Posterior vena cava (tissue), 2 donors: Measurements from ENCODE around the gene C4orf36. TPM values are rescaled to one million over a fixed set of nuclear protein-coding genes. Genes with fewer than 3 reads are reported as not detected.
A peak's percentile ranks its signal among the peaks of the same experiment; 100 is the strongest.

Experiments used
- DNase-seq: peaks from one replicate; pipeline ENCODE4 v3.0.0-alpha.2; 2020; ENCODE audit warnings: low spot score
- intact Hi-C, 2 donors: fragments of 100-400 bp; cut with DNase I; formaldehyde crosslinking; loops; one replicate each; pipeline versions ENCODE4 v1.14.1 to v1.14.2; 2022 to 2023
- long read RNA-seq, 2 donors: library from polyadenylated mRNA; unstranded; transcript quantifications; one replicate each; pipeline ENCODE4 v2.0.0, GENCODE V29; 2020 to 2021
- total RNA-seq, 2 donors: library from RNA; stranded (reverse); fragmentation: NEBNext Ultra II Directional; extraction: Animal tissue kit (Norgen Biotek cat#: 25700); gene quantifications; one replicate each; pipeline ENCODE4 v1.2.1, GENCODE V29; 2021
- donor health status: DM: yes; HTN: yes; CAD: no.
- donor health status: DM: yes; HTN: yes; CAD: no.

Gene C4orf36
- under 1 TPM; 0.57 to 0.93 TPM for total RNA-seq
- long read RNA-seq, donor 1, result 0 reads
- long read RNA-seq, donor 2, result 0 reads

- intact Hi-C loops, result loop anchor here in 1 of 2 donors (5.0 kb wide), 1 partner anchor 395 kb away; no protein-coding TSS in a partner anchor
- peak; percentile 87 for DNase-seq
Observed at GRCh38 chr4:86891762-86892635, at the start of gene C4orf36. Gene C4orf36, minus strand, starts transcription at chr4:86892422. Its CDS starts 902 bp downstream, at chr4:86891520.

- no peak for DNase-seq
- intact Hi-C loops, result loop anchor here in 1 of 2 donors (10.0 kb wide), 1 partner anchor 294 kb away; no protein-coding TSS in a partner anchor
Observed at GRCh38 chr4:86940920-86941460, 48.8 kb upstream of the C4orf36 start.

GRCh38 chr4:86939729-86940575 lies 47.7 kb upstream of the C4orf36 start:
- no peak for DNase-seq
- intact Hi-C loops, result loop anchor here (5.0 to 10.0 kb wide), 3 partner anchors 67 to 295 kb away; no protein-coding TSS in a partner anchor

GRCh38 chr4:86938771-86939520 lies 46.7 kb upstream of the C4orf36 start:
- no peak for DNase-seq
- intact Hi-C loops, result loop anchor here (5.0 to 10.0 kb wide), 2 partner anchors 68 to 276 kb away; no protein-coding TSS in a partner anchor

GRCh38 chr4:86935853-86936733 lies 43.9 kb upstream of the C4orf36 start:
- intact Hi-C loops, result loop anchor here (2.0 to 10.0 kb wide), 3 partner anchors 71 to 279 kb away; no protein-coding TSS in a partner anchor
- peak; percentile 91 for DNase-seq

GRCh38 chr4:86935566-86935852 lies 43.3 kb upstream of the C4orf36 start:
- DNase-seq, result no peak
- intact Hi-C loops, result loop anchor here (2.0 to 10.0 kb wide), 3 partner anchors 72 to 279 kb away; no protein-coding TSS in a partner anchor

DNA sequence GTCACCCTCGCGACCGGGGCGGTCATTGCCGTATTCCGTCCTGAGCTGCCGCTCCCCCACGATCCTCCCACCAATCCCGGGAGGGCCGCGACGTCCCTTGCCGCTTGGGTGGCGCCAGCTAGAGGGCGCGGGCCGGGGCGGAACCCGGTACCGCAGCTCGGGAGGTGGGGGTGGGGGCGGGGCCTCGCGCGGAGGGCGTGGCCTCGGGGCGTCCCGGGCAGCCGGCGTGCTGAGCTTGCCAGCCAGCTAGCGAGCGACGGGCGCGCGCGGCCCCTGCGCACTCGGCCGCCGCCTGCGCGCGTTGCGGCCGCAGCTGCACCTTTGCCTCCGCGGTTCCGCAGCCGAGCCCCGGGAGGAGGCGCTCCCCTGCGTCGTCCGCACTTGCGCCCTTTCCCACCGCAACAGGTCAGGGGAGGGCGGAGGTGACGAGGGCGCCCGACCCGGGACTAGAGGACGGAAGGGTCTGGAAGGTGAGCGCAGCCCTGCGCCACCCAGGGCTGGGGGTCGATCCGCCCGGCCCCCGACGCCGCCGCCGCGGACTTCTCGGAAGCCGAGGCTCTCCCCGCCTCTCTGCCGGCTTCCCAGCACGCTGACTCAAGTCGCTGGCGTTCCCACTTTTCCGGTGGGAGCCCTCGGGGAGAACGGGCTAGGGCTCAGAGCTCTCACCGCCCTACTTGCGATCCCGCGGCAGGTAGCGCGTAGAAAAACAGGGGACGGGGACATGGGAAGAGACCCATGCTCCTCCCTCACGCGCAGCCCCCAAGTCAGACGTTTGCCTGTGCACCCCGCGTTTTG lies 42.7 kb upstream of the C4orf36 start, which contains the start of gene AFF1:
TSS of gene AFF1 (plus strand) at position 241 of the 795 bp plus-strand sequence. CDS start 13,523 bp downstream, outside the sequence.
- peak; percentile 98 for DNase-seq
- intact Hi-C loops, result loop anchor here (2.0 to 10.0 kb wide), 3 partner anchors 72 to 280 kb away; no protein-coding TSS in a partner anchor

DNA sequence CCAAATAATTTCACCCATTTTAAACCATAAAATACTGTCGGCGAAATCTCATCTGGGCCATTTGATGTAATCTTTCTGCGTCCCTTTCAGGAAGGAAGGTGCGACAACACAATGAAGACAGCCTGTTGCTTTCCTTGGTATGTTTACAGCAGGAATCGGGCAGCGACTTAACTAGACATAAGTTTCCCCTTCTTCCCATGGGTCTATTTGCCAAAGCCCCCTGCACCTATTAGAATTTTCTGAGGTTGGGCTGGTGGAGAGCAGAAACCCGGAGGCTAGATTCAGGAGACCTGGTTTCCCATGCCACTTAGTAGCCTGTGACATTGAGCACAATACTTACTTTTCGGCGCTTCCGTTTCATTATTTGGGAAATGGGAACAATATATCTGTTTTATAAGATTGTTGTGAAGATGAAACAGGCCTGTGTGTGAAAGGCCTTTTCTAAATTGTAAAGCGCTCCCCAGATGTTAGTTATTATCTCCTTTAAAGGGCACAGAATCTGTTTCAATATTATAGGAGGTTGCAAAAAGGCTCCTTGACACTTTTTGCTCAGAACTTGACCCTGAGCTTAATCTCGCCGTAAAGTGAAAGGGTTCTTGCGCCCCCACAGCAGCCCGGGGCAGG lies 42.0 kb upstream of the C4orf36 start:
- intact Hi-C loops, result loop anchor here in 1 of 2 donors (2.0 to 10.0 kb wide), 2 partner anchors 75 to 281 kb away; no protein-coding TSS in a partner anchor
- no peak for DNase-seq

GRCh38 chr4:86928400-86929255 lies 36.4 kb upstream of the C4orf36 start:
- intact Hi-C loops, result loop anchor here in 1 of 2 donors (10.0 kb wide), 1 partner anchor 166 kb away; no protein-coding TSS in a partner anchor
- no peak for DNase-seq

- no peak for DNase-seq
- intact Hi-C loops, result loop anchor here in 1 of 2 donors (10.0 kb wide), 1 partner anchor 167 kb away; no protein-coding TSS in a partner anchor
Observed at GRCh38 chr4:86927843-86928395, 35.7 kb upstream of the C4orf36 start.

DNA sequence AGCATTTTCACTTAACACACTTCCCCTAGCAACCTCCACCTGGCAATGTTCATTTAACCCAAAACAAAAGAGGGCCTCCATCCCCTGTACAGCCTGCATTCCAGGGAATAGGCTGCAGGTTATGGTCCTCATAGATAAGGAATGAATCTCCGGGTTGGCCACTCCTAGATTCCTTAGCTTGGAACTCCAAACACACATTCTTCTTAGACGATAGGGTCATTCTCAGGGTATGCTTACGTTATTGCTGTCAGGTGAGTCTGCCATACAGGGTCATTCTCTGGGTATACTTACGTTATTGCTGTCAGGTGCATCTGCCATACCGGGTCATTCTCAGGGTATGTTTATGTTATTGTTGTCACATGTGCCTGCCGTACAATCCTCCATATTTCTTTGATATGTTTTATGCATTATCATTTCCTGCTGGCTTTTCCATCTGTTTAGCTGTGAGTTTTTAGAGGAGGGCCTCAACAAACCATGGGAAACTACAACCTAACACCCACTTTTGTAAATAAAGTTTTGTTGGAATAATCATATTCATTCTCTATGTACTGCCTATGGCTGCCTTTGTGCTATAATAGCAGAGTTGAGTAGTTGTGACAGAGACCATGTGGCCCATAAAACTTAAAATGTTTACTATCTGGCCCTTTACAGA lies 34.3 kb upstream of the C4orf36 start:
- no peak for DNase-seq
- intact Hi-C loops, result loop anchor here in 1 of 2 donors (10.0 kb wide), 1 partner anchor 168 kb away; no protein-coding TSS in a partner anchor

DNA sequence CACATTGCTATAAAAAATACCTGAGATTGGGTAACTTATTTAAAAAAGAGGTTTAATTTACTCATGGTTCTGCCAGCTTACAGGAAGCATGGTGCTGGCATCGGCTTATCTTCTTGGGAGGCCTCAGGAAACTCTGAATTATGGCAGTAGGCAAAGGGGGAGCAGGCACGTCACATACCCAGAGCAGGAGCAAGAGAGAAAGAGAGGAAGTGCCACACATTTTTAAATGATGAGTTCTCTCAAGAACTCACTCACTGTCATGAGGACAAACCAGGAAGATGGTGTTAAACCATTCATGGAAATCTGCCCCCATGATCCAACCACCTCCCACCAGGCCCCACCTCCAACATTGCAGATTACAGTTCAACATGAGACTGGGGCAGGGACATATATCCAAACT lies 32.6 kb upstream of the C4orf36 start:
- intact Hi-C loops, result loop anchor here in 1 of 2 donors (5.0 to 10.0 kb wide), 2 partner anchors 170 to 317 kb away; no protein-coding TSS in a partner anchor
- DNase-seq, result no peak

- no peak for DNase-seq
- intact Hi-C loops, result loop anchor here (2.0 to 10.0 kb wide), 3 partner anchors 171 to 321 kb away; no protein-coding TSS in a partner anchor
Observed at GRCh38 chr4:86921608-86922252, 29.5 kb upstream of the C4orf36 start.
